K562 (cell line): ENCODE results near the gene PCDH9.

ENCODE experiments used
- CBX5 ChIP-seq: IDR thresholded peaks from 2 replicates; pipeline ENCODE4 v1.6.1; 2014; ENCODE audit warnings: low read depth, borderline replicate concordance
- MTA2 ChIP-seq: fragments of 450-650 bp; IDR thresholded peaks from 2 replicates; pipeline ENCODE4 v1.6.1; 2016; ENCODE audit warnings: low read depth
- POLR2A ChIP-seq: fragments of 450-650 bp; conservative IDR thresholded peaks from 2 replicates; pipeline ENCODE4 v1.6.1; 2016
- REST ChIP-seq, 2 experiments: fragments of 450-650 bp; formaldehyde crosslinking in 1 of 2; IDR thresholded peaks; 2 replicates each; pipeline versions ENCODE4 v1.4.0 to v1.6.1; 2014 to 2020; ENCODE audit warnings: mild to moderate bottlenecking in 2 of 2, borderline replicate concordance in 1 of 2, low read depth in 1 of 2
- USF1 ChIP-seq: sonication (generic); formaldehyde crosslinking; IDR thresholded peaks from 2 replicates; pipeline ENCODE4 v1.9.0; 2022; ENCODE audit warnings: mild to moderate bottlenecking, missing genetic modification reagents

DNA sequence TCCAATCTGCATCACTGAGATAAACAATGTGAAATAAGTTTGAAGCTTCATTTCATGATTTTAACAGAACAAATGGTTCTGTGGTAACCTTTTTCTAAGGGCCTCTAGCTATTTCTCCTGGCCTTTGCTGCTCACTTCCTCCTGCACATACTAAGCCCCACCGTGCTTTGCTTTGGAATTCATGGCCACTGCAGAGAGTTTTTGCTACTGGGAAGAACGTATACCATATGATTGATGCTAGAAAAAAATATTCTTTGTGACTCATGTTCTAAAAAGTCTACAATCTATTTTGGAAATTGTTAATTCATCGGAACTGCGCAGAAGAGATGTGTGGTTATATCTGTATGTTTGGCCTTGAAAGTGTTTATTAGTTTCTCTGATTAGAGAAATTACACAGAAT, 747.3 kb downstream of the PCDH9 start:
- TF ChIP-seq MTA2 (no peak), POLR2A (no peak), REST (IDR thresholded peaks at IDR 0.05; ENCODE audit: borderline replicate concordance) (no peak), REST (CRISPR knock-in tag; IDR thresholded peaks at IDR 0.05; ENCODE audit: low read depth) (no peak), CBX5 (no peak), USF1 (CRISPR knock-in tag) (no peak)
